Left ventricle myocardium inferior (tissue), 1 donor: ENCODE results near the gene GOSR2. TPM values are rescaled to one million over a fixed set of nuclear protein-coding genes. Genes with fewer than 3 reads are reported as not detected.

Experiments used
- DNase-seq: peaks from one replicate; pipeline ENCODE4 v3.0.0-alpha.2; 2020
- H3K27ac ChIP-seq: fragments of 200-600 bp; replicated peaks from 2 replicates; pipeline ENCODE4 v1.8.0; 2021
- H3K27me3 ChIP-seq: fragments of 200-600 bp; 2 replicates; pipeline ENCODE4 v1.8.0; 2021; ENCODE audit warnings: low read depth
- H3K36me3 ChIP-seq: fragments of 200-600 bp; 2 replicates; pipeline ENCODE4 v1.8.0; 2021
- H3K4me1 ChIP-seq: fragments of 200-600 bp; 2 replicates; pipeline ENCODE4 v1.8.0; 2021
- H3K4me3 ChIP-seq: fragments of 200-600 bp; 2 replicates; pipeline ENCODE4 v1.8.0; 2021; ENCODE audit warnings: mild to moderate bottlenecking, moderate library complexity
- H3K9me3 ChIP-seq: fragments of 200-600 bp; replicated peaks from 2 replicates; pipeline ENCODE4 v1.8.0; 2021
- intact Hi-C: fragments of 100-400 bp; cut with micrococcal nuclease; formaldehyde crosslinking; loops from one replicate; pipeline ENCODE4 v1.11.0; 2022
- total RNA-seq: library from RNA; stranded (reverse); fragmentation: NEBNext Ultra II Directional; extraction: Animal tissue kit (Norgen Biotek cat#: 25700); gene quantifications from one replicate; pipeline ENCODE4 v1.2.1, GENCODE V29; 2021
- TF ChIP-seq, protein P1 (sequence below): fragments of 200-600 bp; IDR thresholded peaks from 2 replicates; pipeline ENCODE4 v1.8.0; 2021; ENCODE audit warnings: antibody characterized with exemption, mild to moderate bottlenecking, borderline replicate concordance
- donor health status: DM: no; HTN: yes; CAD: no; lungs with severe emphysema.

GOSR2 gene
- total RNA-seq, 1 donor from 2014 or later: 41.9 TPM

DNA sequence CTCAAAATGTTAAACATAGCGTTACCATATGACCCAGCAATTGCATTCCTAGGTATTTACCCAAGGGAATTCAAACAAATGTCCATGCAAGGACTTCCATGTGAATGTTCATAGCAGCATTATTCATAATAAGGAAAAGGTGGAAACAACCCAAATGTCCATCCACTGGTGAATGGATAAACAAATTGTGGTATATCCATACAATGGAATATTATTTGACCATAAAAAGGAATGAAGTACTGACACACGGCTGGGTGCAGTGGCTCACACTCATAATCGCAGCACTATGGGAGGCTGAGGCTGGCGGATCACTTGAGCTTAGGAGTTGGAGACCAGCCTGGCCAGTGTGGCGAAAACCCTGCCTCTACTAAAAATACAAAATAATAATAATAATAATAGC lies 24.1 kb upstream of the GOSR2 start:
- no peak overlapping the region for H3K27ac ChIP-seq
- intact Hi-C loops: no loop called here
- peaks cover 12% of the 10 kb centered on the region for H3K4me1 ChIP-seq
- DNase-seq: no peak
- TF ChIP-seq, protein P1, sequence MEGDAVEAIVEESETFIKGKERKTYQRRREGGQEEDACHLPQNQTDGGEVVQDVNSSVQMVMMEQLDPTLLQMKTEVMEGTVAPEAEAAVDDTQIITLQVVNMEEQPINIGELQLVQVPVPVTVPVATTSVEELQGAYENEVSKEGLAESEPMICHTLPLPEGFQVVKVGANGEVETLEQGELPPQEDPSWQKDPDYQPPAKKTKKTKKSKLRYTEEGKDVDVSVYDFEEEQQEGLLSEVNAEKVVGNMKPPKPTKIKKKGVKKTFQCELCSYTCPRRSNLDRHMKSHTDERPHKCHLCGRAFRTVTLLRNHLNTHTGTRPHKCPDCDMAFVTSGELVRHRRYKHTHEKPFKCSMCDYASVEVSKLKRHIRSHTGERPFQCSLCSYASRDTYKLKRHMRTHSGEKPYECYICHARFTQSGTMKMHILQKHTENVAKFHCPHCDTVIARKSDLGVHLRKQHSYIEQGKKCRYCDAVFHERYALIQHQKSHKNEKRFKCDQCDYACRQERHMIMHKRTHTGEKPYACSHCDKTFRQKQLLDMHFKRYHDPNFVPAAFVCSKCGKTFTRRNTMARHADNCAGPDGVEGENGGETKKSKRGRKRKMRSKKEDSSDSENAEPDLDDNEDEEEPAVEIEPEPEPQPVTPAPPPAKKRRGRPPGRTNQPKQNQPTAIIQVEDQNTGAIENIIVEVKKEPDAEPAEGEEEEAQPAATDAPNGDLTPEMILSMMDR: no peak
- no peak overlapping the region for H3K4me3 ChIP-seq
- no peaks in the 10 kb centered on the region for H3K9me3 ChIP-seq
- H3K36me3 ChIP-seq: no peaks in the 10 kb centered on the region
- H3K27me3 ChIP-seq: peaks cover 32% of the 10 kb centered on the region

DNA sequence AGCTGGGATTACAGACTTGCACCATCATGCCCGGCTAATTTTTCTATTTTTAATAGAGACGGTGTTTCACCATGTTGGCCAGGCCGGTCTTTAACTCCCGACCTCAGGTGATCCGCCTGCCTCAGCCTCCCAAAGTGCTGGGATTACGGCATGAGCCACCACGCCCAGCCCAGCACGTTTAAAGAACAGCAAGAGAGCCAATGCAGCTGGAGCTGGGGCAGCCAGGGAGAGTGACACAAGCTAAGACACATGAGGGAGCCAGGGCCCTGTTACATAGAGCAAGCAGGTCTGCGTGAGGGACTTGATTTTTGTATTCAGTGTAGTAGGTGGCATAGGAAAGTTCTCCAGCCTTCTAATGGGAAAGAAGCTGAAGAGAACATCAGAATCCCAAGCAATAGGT lies 21.7 kb upstream of the GOSR2 start:
- intact Hi-C loops: no loop called here
- Histone ChIP-seq H3K27me3 (peaks cover 15% of the 10 kb centered on the region), H3K9me3 (no peaks in the 10 kb centered on the region), H3K27ac (no peak overlapping the region), H3K4me1 (peaks cover 3% of the 10 kb centered on the region), H3K36me3 (no peaks in the 10 kb centered on the region), H3K4me3 (no peak overlapping the region)
- TF ChIP-seq, protein P1: no peak
- no peak for DNase-seq

- Histone ChIP-seq H3K36me3 (no peaks in the 10 kb centered on the region), H3K27me3 (no peaks in the 10 kb centered on the region), H3K4me1 (peaks cover 14% of the 10 kb centered on the region), H3K27ac (no peak overlapping the region), H3K9me3 (no peaks in the 10 kb centered on the region), H3K4me3 (no peak overlapping the region)
- TF ChIP-seq, protein P1: no peak
- intact Hi-C loops: no loop called here
- DNase-seq: no peak
Observed at GRCh38 chr17:46903762-46904672, 18.9 kb upstream of the GOSR2 start.

DNA sequence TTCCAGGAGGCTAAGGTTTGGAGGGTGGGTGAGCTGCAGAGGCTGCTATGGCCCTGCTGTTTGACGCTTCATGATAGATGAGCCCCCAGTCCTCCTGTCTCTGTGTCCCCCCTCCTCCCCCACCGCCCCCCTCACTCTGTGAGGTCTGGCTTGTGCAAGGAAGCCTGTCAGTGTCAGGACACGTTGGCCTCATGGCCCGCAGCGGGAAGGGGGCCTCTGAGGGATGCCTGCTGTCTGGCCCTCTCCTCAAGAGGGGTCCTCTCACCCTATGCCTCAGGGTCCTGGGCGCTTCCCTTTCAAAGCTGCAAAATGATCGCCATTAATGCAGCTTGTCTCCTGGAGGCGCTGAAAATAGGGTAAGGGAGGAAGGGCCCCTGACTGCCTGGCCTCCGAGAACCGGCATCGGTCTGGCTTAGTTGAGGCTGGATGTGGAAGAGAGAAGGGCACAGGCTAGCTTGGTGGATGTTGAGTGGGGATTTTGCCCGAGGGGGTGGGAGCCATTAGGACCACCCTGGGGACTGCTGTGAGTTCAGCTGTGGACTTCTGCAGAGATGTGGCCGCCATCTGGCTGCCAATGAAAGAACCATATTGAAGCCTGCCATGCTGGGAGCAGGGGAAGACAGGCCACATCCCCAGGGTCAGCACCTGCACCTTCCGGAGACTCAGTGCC lies 14.8 kb upstream of the GOSR2 start:
- Histone ChIP-seq H3K27me3 (no peaks in the 10 kb centered on the region), H3K4me3 (no peak overlapping the region), H3K36me3 (no peaks in the 10 kb centered on the region), H3K9me3 (no peaks in the 10 kb centered on the region), H3K4me1 (peaks cover 14% of the 10 kb centered on the region), H3K27ac (no peak overlapping the region)
- intact Hi-C loops: no loop called here
- DNase-seq: no peak
- TF ChIP-seq, protein P1: no peak

- TF ChIP-seq, protein P1: no peak
- no peak for DNase-seq
- Histone ChIP-seq H3K9me3 (no peaks in the 10 kb centered on the region), H3K36me3 (no peaks in the 10 kb centered on the region), H3K4me1 (peaks cover 14% of the 10 kb centered on the region), H3K27ac (no peak overlapping the region), H3K4me3 (no peak overlapping the region), H3K27me3 (no peaks in the 10 kb centered on the region)
- intact Hi-C loops: no loop called here
Observed at GRCh38 chr17:46910179-46910927, 12.6 kb upstream of the GOSR2 start.
